Right atrium auricular region (tissue), 2 donors: ENCODE results near the gene SPATC1L. TPM values are rescaled to one million over a fixed set of nuclear protein-coding genes. Genes with fewer than 3 reads are reported as not detected.

Experiments used
- DNase-seq: peaks from one replicate; pipeline ENCODE4 v3.0.0-alpha.2; 2019; ENCODE audit warnings: low spot score
- H3K27ac ChIP-seq, 2 donors: fragments of 200-600 bp; sonication (generic); 1 replicate in 1 of 2; 2 replicates in 1 of 2; pipeline ENCODE4 v1.5.1; 2016 to 2019
- H3K27me3 ChIP-seq, 2 donors: fragments of 200-600 bp; sonication (generic); one replicate each; pipeline versions ENCODE4 v1.5.1 to v1.6.0; 2017 to 2019
- H3K36me3 ChIP-seq: fragments of 200-600 bp; sonication (generic); one replicate; pipeline ENCODE4 v1.5.1; 2016
- H3K4me1 ChIP-seq, 2 donors: fragments of 200-600 bp; sonication (generic); one replicate each; pipeline versions ENCODE4 v1.5.1 to v1.6.0; 2017 to 2019
- H3K4me3 ChIP-seq, 2 donors: fragments of 200-600 bp; sonication (generic); 1 replicate in 1 of 2; 2 replicates in 1 of 2; pipeline ENCODE4 v1.5.1; 2017 to 2019; ENCODE audit warnings: mild to moderate bottlenecking in 1 of 2, moderate library complexity in 1 of 2
- H3K9me3 ChIP-seq, 2 donors: fragments of 200-600 bp; sonication (generic); one replicate each; pipeline ENCODE4 v1.5.1; 2019
- total RNA-seq, 2 donors: library from RNA; depleted of rRNA; stranded (reverse); fragments of >200 nt; gene quantifications; one replicate each; pipeline ENCODE4 v1.1.0, GENCODE V29; 2016
- TF ChIP-seq, protein P1 (sequence below), 2 donors: fragments of 200-600 bp; sonication (generic); IDR thresholded peaks; one replicate each; pipeline ENCODE4 v1.5.1; 2019; ENCODE audit warnings: antibody characterized with exemption in 2 of 2

Gene SPATC1L
- total RNA-seq, 2 donors from 2014 or later, result 8.7 to 12.5 TPM

DNA sequence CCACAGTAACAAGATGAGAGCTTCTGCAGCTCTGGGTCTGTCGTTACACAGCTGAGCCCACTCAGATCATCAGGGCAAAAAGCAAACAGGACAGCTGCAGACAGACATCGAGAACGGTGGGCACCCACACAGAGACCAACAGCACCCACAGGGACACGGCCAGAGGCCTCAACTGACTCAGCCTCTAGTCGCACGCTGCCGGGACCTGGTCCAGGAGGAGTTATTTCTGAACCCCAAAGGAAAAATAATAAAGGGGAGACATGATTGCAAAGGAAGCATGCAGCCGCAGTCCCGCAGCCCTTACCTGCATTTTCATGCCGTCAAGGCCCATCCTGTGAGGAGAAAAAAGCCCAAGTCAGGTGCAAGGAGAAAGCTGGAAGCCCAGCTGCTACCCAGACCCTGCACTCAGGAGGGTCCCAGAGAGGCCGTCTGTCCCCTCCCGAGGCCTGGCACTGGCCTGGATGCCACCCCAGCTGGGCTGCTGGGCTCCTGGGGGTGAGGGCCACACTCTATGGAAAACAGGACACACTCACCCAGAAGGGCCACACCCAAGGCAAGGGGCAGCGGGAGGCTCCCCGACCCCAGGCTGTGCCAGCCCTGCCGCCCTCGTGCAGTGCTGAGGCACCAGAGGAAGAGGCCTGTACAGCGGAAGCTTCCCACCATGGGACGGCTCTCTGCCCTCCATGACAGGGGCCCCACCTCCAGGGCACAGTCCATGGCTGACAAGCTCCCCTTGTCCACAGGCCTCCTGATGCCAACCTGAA is 28.6 kb upstream of the SPATC1L start:
- no peak overlapping the region for H3K27ac ChIP-seq
- H3K27me3 ChIP-seq, result no peaks in the 10 kb centered on the region
- H3K4me3 ChIP-seq, result no peak overlapping the region
- TF ChIP-seq, protein P1, sequence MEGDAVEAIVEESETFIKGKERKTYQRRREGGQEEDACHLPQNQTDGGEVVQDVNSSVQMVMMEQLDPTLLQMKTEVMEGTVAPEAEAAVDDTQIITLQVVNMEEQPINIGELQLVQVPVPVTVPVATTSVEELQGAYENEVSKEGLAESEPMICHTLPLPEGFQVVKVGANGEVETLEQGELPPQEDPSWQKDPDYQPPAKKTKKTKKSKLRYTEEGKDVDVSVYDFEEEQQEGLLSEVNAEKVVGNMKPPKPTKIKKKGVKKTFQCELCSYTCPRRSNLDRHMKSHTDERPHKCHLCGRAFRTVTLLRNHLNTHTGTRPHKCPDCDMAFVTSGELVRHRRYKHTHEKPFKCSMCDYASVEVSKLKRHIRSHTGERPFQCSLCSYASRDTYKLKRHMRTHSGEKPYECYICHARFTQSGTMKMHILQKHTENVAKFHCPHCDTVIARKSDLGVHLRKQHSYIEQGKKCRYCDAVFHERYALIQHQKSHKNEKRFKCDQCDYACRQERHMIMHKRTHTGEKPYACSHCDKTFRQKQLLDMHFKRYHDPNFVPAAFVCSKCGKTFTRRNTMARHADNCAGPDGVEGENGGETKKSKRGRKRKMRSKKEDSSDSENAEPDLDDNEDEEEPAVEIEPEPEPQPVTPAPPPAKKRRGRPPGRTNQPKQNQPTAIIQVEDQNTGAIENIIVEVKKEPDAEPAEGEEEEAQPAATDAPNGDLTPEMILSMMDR (IDR thresholded peaks at IDR 0.05), result no peak
- H3K9me3 ChIP-seq, result no peaks in the 10 kb centered on the region
- H3K4me1 ChIP-seq, result peaks cover 0 to 6% of the 10 kb centered on the region in 2 donors
- no peak for DNase-seq
- peaks cover 58% of the 10 kb centered on the region for H3K36me3 ChIP-seq

DNA sequence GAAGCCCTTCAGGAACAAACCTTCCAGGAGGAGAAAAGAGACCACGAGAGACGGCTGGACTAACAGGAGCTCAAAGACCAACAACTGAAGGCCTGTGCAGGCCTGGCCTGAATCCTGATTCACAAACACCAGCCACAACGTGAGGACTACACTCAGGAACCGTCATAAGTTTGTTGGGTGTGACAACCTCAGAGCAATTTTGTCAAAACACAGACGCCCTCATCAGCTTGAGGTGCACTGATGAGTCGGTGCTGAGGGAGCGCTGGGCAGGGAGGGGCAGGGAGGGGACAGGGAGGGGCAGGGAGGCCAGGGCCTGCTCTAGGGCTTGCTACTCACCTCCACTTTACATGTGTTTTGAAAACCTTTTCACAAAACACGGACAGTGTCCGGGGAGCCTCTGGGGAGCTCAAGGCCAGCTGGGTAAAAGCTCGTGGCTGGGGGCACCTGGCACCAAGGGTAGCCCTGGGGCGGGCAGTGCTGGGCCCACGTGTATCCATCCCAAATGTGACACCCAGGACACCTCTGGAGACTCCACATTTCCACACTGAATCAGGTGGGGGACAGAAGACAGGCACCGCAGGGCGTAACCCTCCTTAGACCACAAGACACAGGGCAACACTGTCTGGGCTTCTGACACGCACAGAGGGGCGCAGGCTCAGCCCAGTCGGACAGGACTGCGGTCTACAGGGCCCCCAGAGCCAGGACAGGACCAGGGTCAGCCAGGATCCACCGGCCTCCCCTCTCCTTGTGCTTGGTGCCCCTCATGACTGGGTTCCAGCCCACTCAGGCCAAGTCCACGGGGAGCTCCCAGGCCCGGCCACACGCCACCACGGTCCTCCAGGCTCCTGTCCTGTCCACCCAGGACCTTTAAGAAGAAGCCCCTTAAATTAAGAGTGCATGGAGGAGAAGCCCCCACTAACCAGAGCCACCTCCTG is 27.8 kb upstream of the SPATC1L start:
- DNase-seq, result no peak
- H3K27ac ChIP-seq, result no peak overlapping the region
- TF ChIP-seq, protein P1 (IDR thresholded peaks at IDR 0.05), result no peak

DNA sequence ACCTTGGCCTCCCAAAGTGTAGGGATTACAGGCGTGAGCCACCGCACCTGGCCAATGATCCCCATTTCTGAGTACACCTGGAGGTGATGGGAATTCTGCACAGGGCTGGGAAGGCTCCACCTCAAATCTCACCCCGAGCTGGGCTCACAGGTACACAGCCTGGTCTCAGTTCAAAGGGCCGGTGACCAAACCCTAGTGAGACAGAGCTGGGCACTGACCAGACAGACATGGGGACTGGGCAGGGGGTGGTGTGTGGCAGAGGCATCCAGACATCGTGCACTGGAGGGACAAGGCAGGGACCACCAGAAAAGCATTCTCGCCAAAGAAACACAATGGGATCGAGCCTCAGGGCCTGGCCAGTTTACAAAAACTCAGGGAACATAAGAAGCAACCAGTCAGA is 27.1 kb upstream of the SPATC1L start:
- no peaks in the 10 kb centered on the region for H3K27me3 ChIP-seq
- H3K27ac ChIP-seq, result no peak overlapping the region
- H3K4me1 ChIP-seq, result peaks cover 0 to 6% of the 10 kb centered on the region in 2 donors
- H3K9me3 ChIP-seq, result no peaks in the 10 kb centered on the region
- H3K36me3 ChIP-seq, result peaks cover 74% of the 10 kb centered on the region
- DNase-seq, result no peak
- TF ChIP-seq, protein P1 (IDR thresholded peaks at IDR 0.05), result no peak
- no peak overlapping the region for H3K4me3 ChIP-seq

More for the DNA sequence above, 27.8 kb upstream of the SPATC1L start:
- Histone ChIP-seq H3K4me3 (no peak overlapping the region), H3K4me1 (peaks cover 0 to 6% of the 10 kb centered on the region in 2 donors), H3K9me3 (no peaks in the 10 kb centered on the region), H3K36me3 (peaks cover 67% of the 10 kb centered on the region), H3K27me3 (no peaks in the 10 kb centered on the region)

DNA sequence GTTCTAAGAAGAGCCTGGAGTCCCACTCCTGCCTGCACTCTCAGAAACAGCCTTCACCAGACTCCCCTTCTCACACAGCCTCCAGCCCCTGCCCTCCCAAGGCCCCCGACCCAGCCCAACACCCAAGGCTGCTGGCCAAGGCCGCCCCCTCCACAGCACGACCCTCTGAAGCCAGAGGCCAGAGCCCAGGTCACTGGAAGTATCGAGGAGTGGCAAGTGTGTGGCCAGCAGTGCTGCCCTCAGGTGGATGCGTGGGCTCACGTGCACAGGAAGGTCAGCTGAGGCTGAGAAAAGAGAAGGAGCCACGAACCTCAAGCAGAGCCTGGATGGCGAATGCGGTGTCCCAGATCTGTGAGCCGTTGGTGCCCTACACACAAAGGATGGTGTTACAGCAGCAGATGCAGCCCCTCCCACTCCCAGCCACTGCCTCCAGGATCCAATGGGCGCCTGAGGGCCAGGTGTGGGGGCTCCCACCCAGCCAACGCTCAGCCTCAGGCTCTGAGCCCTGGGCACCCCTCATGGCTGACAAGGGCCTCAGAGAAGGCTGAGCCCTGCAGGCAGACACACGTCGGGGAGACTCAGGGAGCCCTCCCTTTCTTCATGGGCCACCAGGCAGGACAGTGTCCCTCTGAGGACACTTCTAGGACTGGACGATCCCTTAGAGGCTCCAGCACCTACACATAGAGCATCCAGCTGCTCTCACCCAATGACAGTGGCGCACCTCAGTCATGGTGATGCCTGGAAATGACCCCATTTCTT is 26.3 kb upstream of the SPATC1L start:
- Histone ChIP-seq H3K4me3 (no peak overlapping the region), H3K4me1 (peaks cover 0 to 6% of the 10 kb centered on the region in 2 donors), H3K27ac (no peak overlapping the region), H3K9me3 (no peaks in the 10 kb centered on the region), H3K36me3 (peaks cover 74% of the 10 kb centered on the region), H3K27me3 (no peaks in the 10 kb centered on the region)
- TF ChIP-seq, protein P1 (IDR thresholded peaks at IDR 0.05), result no peak
- DNase-seq, result no peak
